Neural crest cell (in vitro differentiated cells): ENCODE results near the gene MTHFD1L. TPM values are rescaled to one million over a fixed set of nuclear protein-coding genes. Genes with fewer than 3 reads are reported as not detected.

Source experiments
- DNase-seq: peaks from one replicate; pipeline ENCODE4 v3.0.0; 2021; ENCODE audit warnings: low read depth, mixed read lengths, low spot score
- H3K27ac Mint-ChIP-seq: one replicate; pipeline ENCODE4 v1.8.0; 2021; ENCODE audit warnings: mild to moderate bottlenecking, mixed read lengths; ENCODE audit not compliant: unreplicated experiment
- H3K27me3 Mint-ChIP-seq: 2 replicates; pipeline ENCODE4 v1.8.0; 2021; ENCODE audit warnings: low read depth, mild to moderate bottlenecking, mixed read lengths
- H3K36me3 Mint-ChIP-seq: 2 replicates; pipeline ENCODE4 v1.8.0; 2021; ENCODE audit warnings: low read depth, mild to moderate bottlenecking, mixed read lengths
- H3K4me1 Mint-ChIP-seq: 2 replicates; pipeline ENCODE4 v1.8.0; 2021; ENCODE audit warnings: mixed read lengths
- H3K4me3 Mint-ChIP-seq: one replicate; pipeline ENCODE4 v1.8.0; 2021; ENCODE audit warnings: mild to moderate bottlenecking, mixed read lengths
- H3K9me3 Mint-ChIP-seq: 2 replicates; pipeline ENCODE4 v1.8.0; 2021; ENCODE audit warnings: mixed read lengths
- total RNA-seq: library from RNA; stranded (reverse); gene quantifications from 2 replicates; pipeline ENCODE4 v1.2.1, GENCODE V29; 2021
- TF ChIP-seq, protein P1 (sequence below): fragments of 200-600 bp; sonication (generic); conservative IDR thresholded peaks from 2 replicates; pipeline ENCODE4 v1.5.0; 2021; ENCODE audit warnings: antibody characterized with exemption, mild to moderate bottlenecking

MTHFD1L gene
- total RNA-seq, 1 donor from 2014 or later, result 71.3 TPM

DNA sequence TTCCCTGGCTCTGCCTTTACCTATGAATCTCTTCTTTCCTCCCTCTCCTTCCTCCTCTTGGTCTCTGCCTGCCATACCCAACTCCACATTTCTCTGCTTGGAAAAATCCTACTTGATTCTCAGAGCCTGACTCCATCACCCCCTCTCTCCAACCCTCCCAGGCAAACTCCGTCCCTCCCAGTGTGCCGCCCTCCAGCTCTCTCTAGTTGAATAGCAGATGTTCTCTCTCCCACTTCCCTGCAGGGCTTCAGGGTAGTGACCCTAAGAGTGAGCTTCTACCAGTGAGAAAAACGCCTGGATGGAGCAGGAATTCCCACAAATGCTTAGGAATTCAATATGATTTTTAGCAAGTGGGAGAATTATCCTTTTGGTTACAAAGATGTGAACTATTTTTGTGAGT lies 141.6 kb downstream of the MTHFD1L start:
- Mint-ChIP-seq H3K9me3 (no peaks in the 10 kb centered on the region), H3K27ac (no peak overlapping the region), H3K4me1 (peaks cover 21% of the 10 kb centered on the region), H3K27me3 (no peaks in the 10 kb centered on the region), H3K36me3 (peaks cover 3% of the 10 kb centered on the region), H3K4me3 (no peak overlapping the region)
- TF ChIP-seq, protein P1, sequence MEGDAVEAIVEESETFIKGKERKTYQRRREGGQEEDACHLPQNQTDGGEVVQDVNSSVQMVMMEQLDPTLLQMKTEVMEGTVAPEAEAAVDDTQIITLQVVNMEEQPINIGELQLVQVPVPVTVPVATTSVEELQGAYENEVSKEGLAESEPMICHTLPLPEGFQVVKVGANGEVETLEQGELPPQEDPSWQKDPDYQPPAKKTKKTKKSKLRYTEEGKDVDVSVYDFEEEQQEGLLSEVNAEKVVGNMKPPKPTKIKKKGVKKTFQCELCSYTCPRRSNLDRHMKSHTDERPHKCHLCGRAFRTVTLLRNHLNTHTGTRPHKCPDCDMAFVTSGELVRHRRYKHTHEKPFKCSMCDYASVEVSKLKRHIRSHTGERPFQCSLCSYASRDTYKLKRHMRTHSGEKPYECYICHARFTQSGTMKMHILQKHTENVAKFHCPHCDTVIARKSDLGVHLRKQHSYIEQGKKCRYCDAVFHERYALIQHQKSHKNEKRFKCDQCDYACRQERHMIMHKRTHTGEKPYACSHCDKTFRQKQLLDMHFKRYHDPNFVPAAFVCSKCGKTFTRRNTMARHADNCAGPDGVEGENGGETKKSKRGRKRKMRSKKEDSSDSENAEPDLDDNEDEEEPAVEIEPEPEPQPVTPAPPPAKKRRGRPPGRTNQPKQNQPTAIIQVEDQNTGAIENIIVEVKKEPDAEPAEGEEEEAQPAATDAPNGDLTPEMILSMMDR, result no peak
- no peak for DNase-seq

DNA sequence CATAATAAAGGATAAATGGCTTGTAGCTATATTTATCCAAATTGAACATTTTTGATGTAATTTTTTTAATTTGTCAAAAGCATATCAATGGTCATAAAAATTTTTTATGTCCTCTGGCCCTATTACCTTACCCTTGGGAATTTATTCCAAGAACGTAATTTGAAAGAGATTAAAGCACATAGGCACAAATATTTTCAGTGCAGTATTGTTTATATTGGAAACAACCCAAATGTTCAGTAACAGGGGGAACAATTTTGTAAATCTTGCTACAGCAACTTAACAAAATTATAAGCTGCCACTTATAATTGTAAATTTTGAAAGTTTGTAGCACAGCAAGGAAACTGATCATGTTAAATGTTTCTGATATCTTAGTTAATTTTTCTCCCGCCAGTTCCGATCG lies 142.4 kb downstream of the MTHFD1L start:
- DNase-seq, result no peak
- Mint-ChIP-seq H3K9me3 (no peaks in the 10 kb centered on the region), H3K36me3 (peaks cover 3% of the 10 kb centered on the region), H3K4me3 (no peak overlapping the region), H3K27me3 (no peaks in the 10 kb centered on the region), H3K4me1 (peaks cover 22% of the 10 kb centered on the region), H3K27ac (no peak overlapping the region)
- TF ChIP-seq, protein P1, result no peak

DNA sequence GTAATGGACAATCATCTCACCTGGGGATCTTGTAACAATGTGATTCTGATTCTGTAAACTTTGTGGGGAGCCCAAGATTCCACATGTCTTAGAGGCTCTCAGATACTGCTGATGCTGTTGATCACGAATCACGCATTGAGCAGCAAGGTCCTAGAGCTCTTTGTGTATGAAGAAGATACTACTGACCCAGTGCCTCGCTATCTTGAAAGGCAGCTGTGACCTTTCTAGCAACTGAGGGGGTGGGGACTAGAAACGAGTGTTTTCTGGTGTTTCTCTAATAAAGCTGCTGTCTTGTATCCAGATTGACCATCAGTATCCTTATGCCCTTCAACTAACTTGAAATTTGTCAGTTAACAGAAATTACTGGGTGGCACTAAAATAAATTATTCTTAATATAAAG lies 142.9 kb downstream of the MTHFD1L start:
- Mint-ChIP-seq H3K9me3 (no peaks in the 10 kb centered on the region), H3K27ac (no peak overlapping the region), H3K4me3 (no peak overlapping the region), H3K27me3 (no peaks in the 10 kb centered on the region), H3K36me3 (peaks cover 3% of the 10 kb centered on the region), H3K4me1 (peaks cover 22% of the 10 kb centered on the region)
- TF ChIP-seq, protein P1, result no peak
- no peak for DNase-seq

DNA sequence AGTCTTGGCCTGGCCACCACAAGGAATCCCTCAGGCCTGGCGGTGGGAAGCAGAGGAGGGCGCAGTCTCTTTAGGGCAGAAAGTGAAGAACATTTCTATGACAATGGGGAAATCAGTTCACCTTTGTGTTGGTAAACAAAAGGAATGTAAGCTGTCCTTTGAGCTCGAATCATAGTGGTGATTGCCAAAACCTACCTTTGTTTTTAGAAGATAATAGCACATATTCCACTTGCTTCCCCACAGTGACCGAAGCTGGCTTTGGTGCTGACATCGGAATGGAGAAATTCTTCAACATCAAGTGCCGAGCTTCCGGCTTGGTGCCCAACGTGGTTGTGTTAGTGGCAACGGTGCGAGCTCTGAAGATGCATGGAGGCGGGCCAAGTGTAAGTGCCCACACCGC lies 144.1 kb downstream of the MTHFD1L start:
- Mint-ChIP-seq H3K4me3 (no peak overlapping the region), H3K27me3 (no peaks in the 10 kb centered on the region), H3K27ac (no peak overlapping the region), H3K9me3 (no peaks in the 10 kb centered on the region), H3K36me3 (peaks cover 3% of the 10 kb centered on the region), H3K4me1 (peaks cover 20% of the 10 kb centered on the region)
- DNase-seq, result no peak
- TF ChIP-seq, protein P1, result no peak

DNA sequence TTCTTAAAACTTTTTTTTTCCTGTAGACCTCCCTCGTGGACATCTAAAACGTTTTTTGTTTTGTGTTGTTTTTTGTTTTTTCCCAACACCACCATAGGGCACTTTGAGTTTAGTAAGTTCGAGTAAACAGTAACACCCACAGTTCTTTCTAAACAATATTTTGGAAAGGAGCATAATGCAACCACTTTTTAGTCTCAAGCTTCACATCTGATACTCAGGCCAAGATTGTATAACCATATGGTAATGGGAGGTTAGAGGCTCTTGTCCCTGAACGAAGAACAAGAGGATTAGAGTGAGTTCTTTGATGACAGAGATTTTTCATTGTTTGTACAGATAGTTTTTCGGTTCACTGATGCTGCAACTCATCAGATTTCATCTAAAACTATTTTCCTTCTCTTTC lies 144.6 kb downstream of the MTHFD1L start:
- no peak overlapping the region for H3K27ac Mint-ChIP-seq
- peaks cover 18% of the 10 kb centered on the region for H3K4me1 Mint-ChIP-seq
- peaks cover 3% of the 10 kb centered on the region for H3K36me3 Mint-ChIP-seq
- no peak overlapping the region for H3K4me3 Mint-ChIP-seq
- H3K9me3 Mint-ChIP-seq, result no peaks in the 10 kb centered on the region
- DNase-seq, result no peak
- no peaks in the 10 kb centered on the region for H3K27me3 Mint-ChIP-seq
- TF ChIP-seq, protein P1, result no peak
